Esophagus muscularis mucosa (tissue), 4 donors: ENCODE data around the gene CNTN5. TPM values are rescaled to one million over a fixed set of nuclear protein-coding genes. Genes with fewer than 3 reads are reported as not detected.

Experiments
- DNase-seq: peaks from one replicate; pipeline ENCODE4 v3.0.0-alpha.2; 2017; ENCODE audit errors: extremely low spot score
- H3K27ac ChIP-seq, 4 donors: fragments of 200-600 bp; sonication (generic); replicated peaks in 1 of 4; 1 replicate in 3 of 4; 2 replicates in 1 of 4; pipeline ENCODE4 v1.5.1; 2016 to 2019; ENCODE audit warnings: mild to moderate bottlenecking in 1 of 4
- H3K27me3 ChIP-seq, 4 donors: fragments of 200-600 bp; sonication (generic); one replicate each; pipeline versions ENCODE4 v1.5.1 to v1.6.0; 2016 to 2019
- H3K36me3 ChIP-seq, 4 donors: fragments of 200-600 bp; sonication (generic); one replicate each; pipeline ENCODE4 v1.5.1; 2016 to 2019
- H3K4me1 ChIP-seq, 4 donors: fragments of 200-600 bp; sonication (generic); one replicate each; pipeline ENCODE4 v1.5.1; 2016 to 2019
- H3K4me3 ChIP-seq, 4 donors: fragments of 200-600 bp; sonication (generic); 1 replicate in 2 of 4; 2 replicates in 2 of 4; pipeline ENCODE4 v1.5.1; 2016 to 2019; ENCODE audit warnings: mild to moderate bottlenecking in 4 of 4, moderate library complexity in 1 of 4
- H3K9me3 ChIP-seq, 4 donors: fragments of 200-600 bp; sonication (generic); 1 replicate in 3 of 4; 2 replicates in 1 of 4; pipeline ENCODE4 v1.5.1; 2016 to 2019
- EP300 ChIP-seq: sonication (generic); formaldehyde crosslinking; IDR thresholded peaks from one replicate; pipeline ENCODE4 v1.6.1; 2017; ENCODE audit warnings: antibody characterized with exemption
- POLR2A ChIP-seq: fragments of 450-650 bp; IDR thresholded peaks from one replicate; pipeline ENCODE4 v1.6.1; 2017; ENCODE audit warnings: antibody characterized with exemption, moderate library complexity, mild to moderate bottlenecking, low read depth
- POLR2AphosphoS5 ChIP-seq, 2 donors: sonication (generic); formaldehyde crosslinking; IDR thresholded peaks; one replicate each; pipeline ENCODE4 v1.6.1; 2017; ENCODE audit warnings: antibody characterized with exemption in 2 of 2
- WGBS: methylation state at CpG from one replicate; pipeline ENCODE4 v1.1.5; 2018; 5-methylcytosine and 5-hydroxymethylcytosine counted together
- intact Hi-C: fragments of 100-400 bp; cut with DNase I; formaldehyde crosslinking; loops from one replicate; pipeline ENCODE4 v1.15.1; 2023
- total RNA-seq, 4 donors: library from RNA; depleted of rRNA; stranded (reverse); fragments of >200 nt; gene quantifications; one replicate each; pipeline versions ENCODE4 v1.1.0 to v1.2.1, GENCODE V29; 2016
- TF ChIP-seq, protein P1 (sequence below), 3 experiments: fragments of 200-600 bp in 2 of 3; fragments of 450-650 bp in 1 of 3; sonication (generic) in 2 of 3; IDR thresholded peaks; one replicate each; pipeline ENCODE4 v1.5.1; 2017 to 2019; ENCODE audit warnings: antibody characterized with exemption in 3 of 3, mild to moderate bottlenecking in 2 of 3, moderate library complexity in 1 of 3

CNTN5 gene
- total RNA-seq, 4 donors from 2014 or later, result 0.06 TPM; not detected in 3

DNA sequence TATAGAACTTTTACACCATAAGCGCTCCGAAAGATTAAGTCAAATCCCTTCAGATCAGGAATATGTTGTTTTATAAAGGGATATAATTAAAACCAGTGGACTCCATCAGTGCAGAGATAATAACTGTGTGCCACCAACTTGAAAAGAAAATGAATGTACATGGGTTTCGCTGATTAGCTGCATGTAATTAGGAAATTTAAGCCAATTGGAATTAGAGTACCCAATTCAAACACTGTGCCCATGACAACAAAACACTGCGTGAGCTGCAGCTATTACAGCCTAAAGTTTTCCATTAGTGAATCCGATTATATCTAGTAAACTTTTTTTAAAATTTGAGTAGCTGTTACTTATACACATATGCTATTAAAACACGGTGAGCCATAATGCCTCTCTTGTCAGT is 1274.0 kb downstream of the CNTN5 start:
- intact Hi-C loops, result no loop called here
- no peak overlapping the region for H3K27ac ChIP-seq
- WGBS, result 80% methylated on average over 6 of the region's 6 CpGs
- no peak for TF ChIP-seq POLR2AphosphoS5 (IDR thresholded peaks at IDR 0.05)
- TF ChIP-seq EP300, result no peak
- TF ChIP-seq, protein P1, sequence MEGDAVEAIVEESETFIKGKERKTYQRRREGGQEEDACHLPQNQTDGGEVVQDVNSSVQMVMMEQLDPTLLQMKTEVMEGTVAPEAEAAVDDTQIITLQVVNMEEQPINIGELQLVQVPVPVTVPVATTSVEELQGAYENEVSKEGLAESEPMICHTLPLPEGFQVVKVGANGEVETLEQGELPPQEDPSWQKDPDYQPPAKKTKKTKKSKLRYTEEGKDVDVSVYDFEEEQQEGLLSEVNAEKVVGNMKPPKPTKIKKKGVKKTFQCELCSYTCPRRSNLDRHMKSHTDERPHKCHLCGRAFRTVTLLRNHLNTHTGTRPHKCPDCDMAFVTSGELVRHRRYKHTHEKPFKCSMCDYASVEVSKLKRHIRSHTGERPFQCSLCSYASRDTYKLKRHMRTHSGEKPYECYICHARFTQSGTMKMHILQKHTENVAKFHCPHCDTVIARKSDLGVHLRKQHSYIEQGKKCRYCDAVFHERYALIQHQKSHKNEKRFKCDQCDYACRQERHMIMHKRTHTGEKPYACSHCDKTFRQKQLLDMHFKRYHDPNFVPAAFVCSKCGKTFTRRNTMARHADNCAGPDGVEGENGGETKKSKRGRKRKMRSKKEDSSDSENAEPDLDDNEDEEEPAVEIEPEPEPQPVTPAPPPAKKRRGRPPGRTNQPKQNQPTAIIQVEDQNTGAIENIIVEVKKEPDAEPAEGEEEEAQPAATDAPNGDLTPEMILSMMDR (IDR thresholded peaks at IDR 0.05), result no peak
- TF ChIP-seq POLR2A, result no peak
- peaks cover 0 to 6% (median 0%) of the 10 kb centered on the region in 4 donors for H3K4me1 ChIP-seq
- H3K4me3 ChIP-seq, result no peak overlapping the region
- no peak for DNase-seq
- no peaks in the 10 kb centered on the region for H3K9me3 ChIP-seq
- no peaks in the 10 kb centered on the region for H3K36me3 ChIP-seq
- H3K27me3 ChIP-seq, result no peaks in the 10 kb centered on the region

DNA sequence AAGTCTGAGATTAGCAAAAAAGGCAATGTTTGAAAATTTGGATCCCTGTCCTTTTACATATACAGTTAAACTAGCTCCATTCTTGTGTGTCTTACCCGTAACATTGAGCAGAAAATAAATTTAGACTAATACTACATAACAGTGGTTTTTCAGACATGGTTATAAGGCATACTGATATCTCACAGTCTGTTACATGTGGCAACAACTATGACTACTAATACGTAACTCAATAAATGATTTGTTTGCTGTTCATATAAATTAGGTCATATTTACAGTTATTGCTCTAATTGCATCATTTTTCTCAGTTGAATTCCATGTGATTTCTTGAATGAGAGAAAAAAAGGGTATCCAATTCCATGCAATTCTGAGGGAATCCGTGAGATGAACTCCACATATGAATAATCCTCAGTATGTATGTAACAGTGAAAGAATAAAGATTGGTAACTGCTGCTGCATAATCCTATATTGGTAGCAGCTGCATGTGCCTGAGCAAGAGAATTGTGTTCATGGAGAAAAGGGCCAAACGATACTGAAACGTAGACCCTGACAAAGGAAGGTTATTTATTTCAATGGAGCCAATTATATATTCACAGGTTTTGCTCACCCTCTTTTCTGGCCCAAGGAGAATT is 1275.4 kb downstream of the CNTN5 start:
- 57% methylated on average over 5 of the region's 5 CpGs for WGBS
- TF ChIP-seq POLR2A, result no peak
- TF ChIP-seq EP300, result no peak
- TF ChIP-seq POLR2AphosphoS5 (IDR thresholded peaks at IDR 0.05), result no peak
- TF ChIP-seq, protein P1 (IDR thresholded peaks at IDR 0.05), result no peak
- H3K4me3 ChIP-seq, result no peak overlapping the region
- no peaks in the 10 kb centered on the region for H3K27me3 ChIP-seq
- DNase-seq, result no peak
- peaks cover 0 to 6% (median 0%) of the 10 kb centered on the region in 4 donors for H3K4me1 ChIP-seq
- intact Hi-C loops, result no loop called here
- no peak overlapping the region for H3K27ac ChIP-seq
- no peaks in the 10 kb centered on the region for H3K9me3 ChIP-seq
- H3K36me3 ChIP-seq, result no peaks in the 10 kb centered on the region

DNA sequence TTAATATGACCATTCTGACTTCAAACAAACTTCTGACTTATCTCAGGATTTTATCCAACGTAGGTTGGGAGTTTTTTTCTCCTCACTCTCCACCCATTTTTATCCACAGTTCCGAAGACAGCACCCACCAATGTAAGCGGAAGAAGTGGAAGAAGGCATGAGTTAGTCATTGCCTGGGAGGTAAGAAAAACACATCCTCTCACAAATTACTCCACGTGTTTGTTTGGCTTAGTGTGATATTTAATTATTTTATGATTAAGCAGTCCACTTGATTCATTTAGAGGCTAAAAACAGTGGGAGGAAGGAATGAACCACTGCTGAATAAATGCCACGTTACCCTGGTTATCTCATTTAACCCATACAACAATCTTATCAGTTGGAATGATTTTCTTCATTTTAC is 1276.8 kb downstream of the CNTN5 start:
- intact Hi-C loops, result no loop called here

DNA sequence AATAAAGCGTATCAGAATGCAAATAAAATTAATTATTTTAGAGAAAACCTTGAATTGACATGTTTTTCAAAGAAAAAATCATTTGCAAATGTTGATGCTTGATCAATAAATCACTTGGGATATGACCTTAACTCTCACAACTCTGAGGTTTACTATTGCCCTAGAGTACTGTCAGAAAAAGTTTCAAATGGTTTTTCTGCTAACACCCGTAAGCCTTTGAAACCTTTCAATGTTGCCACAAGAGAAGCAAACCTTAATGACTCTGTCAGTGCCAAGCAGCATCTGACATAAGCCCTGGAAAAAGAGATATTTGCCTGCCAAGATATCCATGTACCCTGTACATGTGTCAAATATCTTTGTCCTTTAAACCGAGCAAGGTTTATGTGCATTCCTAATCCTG is 1282.1 kb downstream of the CNTN5 start:
- Histone ChIP-seq H3K9me3 (no peaks in the 10 kb centered on the region), H3K4me3 (no peak overlapping the region), H3K4me1 (no peaks in the 10 kb centered on the region), H3K36me3 (no peaks in the 10 kb centered on the region), H3K27me3 (no peaks in the 10 kb centered on the region), H3K27ac (no peak overlapping the region)
- DNase-seq, result no peak
- TF ChIP-seq EP300, result no peak
- TF ChIP-seq POLR2A, result no peak
- TF ChIP-seq POLR2AphosphoS5 (IDR thresholded peaks at IDR 0.05), result no peak
- TF ChIP-seq, protein P1 (IDR thresholded peaks at IDR 0.05), result no peak
- intact Hi-C loops, result no loop called here
- 77% methylated on average over 3 of the region's 3 CpGs for WGBS

More for the DNA sequence above, 1276.8 kb downstream of the CNTN5 start:
- WGBS, result 59% methylated on average over 5 of the region's 5 CpGs
- H3K27me3 ChIP-seq, result no peaks in the 10 kb centered on the region
- no peak for TF ChIP-seq POLR2A
- TF ChIP-seq, protein P1 (IDR thresholded peaks at IDR 0.05), result no peak
- no peak for DNase-seq
- H3K27ac ChIP-seq, result no peak overlapping the region
- H3K9me3 ChIP-seq, result no peaks in the 10 kb centered on the region
- peaks cover 0 to 6% (median 0%) of the 10 kb centered on the region in 4 donors for H3K4me1 ChIP-seq
- H3K4me3 ChIP-seq, result no peak overlapping the region
- no peaks in the 10 kb centered on the region for H3K36me3 ChIP-seq

DNA sequence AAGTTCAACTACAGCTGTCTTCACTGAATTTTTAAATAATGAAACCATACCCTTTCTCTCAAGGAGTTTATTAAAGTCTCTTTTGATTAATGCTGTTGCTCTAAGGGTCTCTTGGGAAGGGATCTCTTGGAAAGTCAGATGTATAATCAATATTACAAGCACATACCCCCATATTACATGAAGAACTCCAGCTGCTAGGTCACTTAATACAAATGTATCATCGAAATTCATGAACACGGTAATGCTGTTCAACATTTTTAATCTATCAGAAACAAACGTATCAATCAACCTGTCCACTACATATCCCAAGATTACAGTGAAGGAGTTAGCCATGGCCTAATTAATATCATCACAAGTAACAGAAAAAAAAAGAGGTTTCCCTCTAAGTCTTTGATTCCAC is 1283.1 kb downstream of the CNTN5 start:
- Histone ChIP-seq H3K27me3 (no peaks in the 10 kb centered on the region), H3K9me3 (no peaks in the 10 kb centered on the region), H3K4me3 (no peak overlapping the region), H3K27ac (no peak overlapping the region), H3K4me1 (no peaks in the 10 kb centered on the region), H3K36me3 (no peaks in the 10 kb centered on the region)
- intact Hi-C loops, result no loop called here
- DNase-seq, result no peak
- TF ChIP-seq EP300, result no peak
- no peak for TF ChIP-seq POLR2A
- no peak for TF ChIP-seq POLR2AphosphoS5 (IDR thresholded peaks at IDR 0.05)
- TF ChIP-seq, protein P1 (IDR thresholded peaks at IDR 0.05), result no peak
- 60% methylated on average over 3 of the region's 3 CpGs for WGBS
